Stimulated activated CD4-positive, alpha-beta T cell treated with anti-CD3 and anti-CD28 coated beads, Interleukin-2, amount 100 ng/mL, for 4 hours (primary cell): ENCODE results near the gene NIPBL.
"Not testable (repeated sequence)": the region's sequence is repeated elsewhere in the genome, so short reads cannot be mapped to it uniquely, and the experiment has no call there.

ENCODE experiments used
- DNase-seq: peaks from one replicate; pipeline ENCODE4 v3.0.0-alpha.2; 2020; ENCODE audit warnings: low read depth

The NIPBL gene, protein sequence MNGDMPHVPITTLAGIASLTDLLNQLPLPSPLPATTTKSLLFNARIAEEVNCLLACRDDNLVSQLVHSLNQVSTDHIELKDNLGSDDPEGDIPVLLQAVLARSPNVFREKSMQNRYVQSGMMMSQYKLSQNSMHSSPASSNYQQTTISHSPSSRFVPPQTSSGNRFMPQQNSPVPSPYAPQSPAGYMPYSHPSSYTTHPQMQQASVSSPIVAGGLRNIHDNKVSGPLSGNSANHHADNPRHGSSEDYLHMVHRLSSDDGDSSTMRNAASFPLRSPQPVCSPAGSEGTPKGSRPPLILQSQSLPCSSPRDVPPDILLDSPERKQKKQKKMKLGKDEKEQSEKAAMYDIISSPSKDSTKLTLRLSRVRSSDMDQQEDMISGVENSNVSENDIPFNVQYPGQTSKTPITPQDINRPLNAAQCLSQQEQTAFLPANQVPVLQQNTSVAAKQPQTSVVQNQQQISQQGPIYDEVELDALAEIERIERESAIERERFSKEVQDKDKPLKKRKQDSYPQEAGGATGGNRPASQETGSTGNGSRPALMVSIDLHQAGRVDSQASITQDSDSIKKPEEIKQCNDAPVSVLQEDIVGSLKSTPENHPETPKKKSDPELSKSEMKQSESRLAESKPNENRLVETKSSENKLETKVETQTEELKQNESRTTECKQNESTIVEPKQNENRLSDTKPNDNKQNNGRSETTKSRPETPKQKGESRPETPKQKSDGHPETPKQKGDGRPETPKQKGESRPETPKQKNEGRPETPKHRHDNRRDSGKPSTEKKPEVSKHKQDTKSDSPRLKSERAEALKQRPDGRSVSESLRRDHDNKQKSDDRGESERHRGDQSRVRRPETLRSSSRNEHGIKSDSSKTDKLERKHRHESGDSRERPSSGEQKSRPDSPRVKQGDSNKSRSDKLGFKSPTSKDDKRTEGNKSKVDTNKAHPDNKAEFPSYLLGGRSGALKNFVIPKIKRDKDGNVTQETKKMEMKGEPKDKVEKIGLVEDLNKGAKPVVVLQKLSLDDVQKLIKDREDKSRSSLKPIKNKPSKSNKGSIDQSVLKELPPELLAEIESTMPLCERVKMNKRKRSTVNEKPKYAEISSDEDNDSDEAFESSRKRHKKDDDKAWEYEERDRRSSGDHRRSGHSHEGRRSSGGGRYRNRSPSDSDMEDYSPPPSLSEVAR (N-terminal part only)

DNA sequence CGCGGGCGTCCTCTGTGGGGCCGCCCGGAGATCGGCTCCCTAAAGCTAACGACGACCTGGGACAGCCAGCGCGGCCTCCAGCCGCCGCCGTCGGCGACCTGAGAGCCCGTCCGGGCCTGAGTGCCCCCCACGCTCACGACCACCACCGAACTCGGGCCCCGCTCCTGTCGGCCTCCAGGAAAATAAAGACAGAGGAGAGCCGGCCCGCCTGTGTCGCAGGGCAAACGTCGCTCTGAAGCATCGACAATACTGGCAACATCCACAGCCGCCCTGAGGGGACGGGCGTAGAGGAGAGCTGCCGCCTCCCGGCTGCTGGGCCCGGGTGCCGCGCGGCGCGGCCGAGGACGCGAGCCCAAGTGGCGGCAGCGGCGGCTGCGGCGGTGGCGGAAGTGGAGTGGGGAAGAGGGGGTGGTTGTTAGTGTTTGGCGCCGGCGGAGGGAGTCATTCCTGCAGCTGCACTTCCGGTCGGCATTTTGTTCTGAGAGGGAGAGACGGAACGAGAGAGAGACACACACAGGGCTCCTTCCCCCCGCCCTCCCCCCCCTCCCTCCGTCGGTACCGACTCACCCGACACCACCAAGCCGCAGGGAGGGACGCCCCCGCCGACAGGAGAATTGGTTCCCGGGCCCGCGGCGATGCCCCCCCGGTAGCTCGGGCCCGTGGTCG is at the start of gene NIPBL:
NIPBL (plus strand) TSS at position 471 of the 666 bp plus-strand sequence. CDS start 76,928 bp downstream, outside the sequence.
- DNase-seq = peak; percentile 85

DNA sequence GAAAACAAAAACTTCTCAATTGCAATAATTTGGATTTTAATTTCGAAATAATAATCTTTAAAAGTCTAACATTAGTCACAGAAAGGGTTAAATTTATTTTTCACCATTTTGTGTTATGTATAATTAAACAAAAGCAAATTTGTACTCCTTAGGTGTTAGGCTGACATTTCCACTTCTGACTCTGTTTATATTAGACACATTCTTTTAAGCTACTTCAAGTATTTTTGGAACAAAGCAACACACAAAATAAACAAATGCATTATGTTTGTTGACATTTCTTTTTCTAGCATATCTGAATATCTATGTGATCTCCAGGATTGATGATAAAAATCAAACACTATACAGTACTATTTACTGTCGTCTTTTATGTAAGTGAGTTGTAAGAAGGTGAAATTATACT is 44.3 kb upstream of the NIPBL start:
- no peak for DNase-seq

DNA sequence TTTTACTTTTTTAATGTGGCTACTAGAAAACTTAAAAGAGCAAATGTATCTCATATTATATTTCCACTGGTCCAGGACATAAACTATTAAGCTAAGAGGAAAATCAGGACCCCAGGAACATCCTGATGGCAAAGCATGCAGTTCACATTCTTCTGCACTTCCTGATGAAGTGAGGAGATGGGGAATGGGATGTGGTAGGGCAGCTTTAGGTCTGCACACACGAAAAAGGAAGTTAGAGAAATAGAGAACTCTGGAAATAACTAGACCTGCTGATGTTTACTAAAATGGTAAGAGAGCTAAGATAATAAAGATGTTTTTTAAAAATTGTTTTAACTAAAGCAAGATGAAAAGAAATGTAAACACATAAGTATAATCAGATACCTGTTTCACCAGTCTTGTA is 39.7 kb upstream of the NIPBL start:
- DNase-seq = no peak

DNA sequence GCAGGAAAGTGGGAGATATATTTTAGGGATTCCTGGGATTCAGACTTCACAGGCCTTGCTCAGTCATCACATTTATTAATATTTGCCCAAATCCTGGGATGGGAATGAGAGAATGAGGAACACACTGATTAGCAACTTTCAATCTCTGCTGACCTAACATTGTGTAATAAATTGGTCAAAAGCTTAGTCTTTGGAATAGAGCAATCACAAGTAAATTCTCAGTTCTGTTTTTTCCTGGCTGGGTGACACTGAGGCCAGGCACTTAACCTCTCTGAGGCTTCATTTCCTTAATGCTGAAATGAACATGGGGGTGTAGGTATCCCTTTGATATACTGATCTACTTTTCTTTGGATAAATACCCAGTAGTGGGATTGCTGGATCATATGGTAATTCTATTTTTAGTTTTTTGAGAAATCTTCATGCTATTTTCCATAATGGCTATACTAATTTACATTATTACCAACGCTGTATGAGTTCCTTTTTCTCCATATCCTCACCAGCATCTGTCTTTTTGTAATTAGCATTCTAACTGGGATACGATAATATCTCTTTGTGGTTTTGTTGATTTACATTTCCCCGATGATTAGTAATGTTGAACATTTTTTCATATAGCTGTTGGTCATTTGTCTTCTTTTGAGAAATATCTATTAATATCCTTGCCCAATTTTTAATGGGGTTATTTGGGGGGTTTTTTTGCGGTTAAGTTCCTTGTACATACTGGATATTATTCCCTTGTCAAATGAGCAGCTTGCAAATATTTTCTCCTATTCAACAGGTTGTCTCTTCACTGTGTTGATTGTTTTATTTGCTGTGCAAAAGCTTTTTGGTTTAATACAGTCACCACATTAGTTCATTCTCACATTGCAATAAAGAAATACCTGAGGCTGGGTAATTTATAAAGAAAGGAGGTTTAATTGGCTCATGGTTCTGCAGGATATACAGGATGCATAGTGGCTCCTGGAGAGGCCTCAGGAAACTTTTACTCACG is 36.8 kb upstream of the NIPBL start:
- no peak for DNase-seq

DNA sequence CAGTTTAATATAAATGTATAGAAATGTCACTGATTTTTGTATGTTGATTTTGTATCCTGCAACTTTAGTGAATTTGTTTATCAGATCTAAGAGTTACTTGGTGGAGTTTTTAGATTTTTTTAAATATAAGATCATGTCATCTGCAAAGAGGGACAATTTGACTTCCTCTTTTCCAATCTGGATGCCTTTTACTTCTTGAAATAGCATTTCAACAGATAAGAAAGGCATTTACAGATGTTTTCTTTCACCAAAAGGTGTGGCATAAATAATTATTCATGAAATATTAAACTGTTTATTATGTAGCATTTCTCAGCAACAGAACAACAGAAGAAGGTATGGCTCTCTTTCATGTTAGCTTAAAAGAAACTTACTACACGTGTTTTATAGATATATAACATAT is 34.9 kb upstream of the NIPBL start:
- DNase-seq = no peak

DNA sequence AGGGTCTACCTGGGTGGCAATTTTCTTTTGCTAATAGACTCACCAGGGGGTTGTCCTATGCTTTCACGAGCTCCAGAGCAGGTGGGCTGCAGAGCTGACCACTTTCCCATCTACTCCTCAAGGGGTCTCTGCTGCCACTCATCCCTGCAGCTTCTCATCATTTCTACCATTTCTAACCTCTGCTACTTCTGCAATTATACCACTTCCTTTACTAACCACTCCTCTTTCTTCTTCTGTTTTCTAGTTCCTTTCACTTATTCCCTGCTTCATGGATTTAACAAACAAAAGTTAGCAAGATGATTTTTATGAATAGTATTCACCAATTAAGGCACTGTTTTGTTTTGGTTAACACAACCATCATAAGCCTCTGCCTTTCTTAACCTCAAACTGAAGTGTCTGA is 34.5 kb upstream of the NIPBL start:
- DNase-seq = no peak

DNA sequence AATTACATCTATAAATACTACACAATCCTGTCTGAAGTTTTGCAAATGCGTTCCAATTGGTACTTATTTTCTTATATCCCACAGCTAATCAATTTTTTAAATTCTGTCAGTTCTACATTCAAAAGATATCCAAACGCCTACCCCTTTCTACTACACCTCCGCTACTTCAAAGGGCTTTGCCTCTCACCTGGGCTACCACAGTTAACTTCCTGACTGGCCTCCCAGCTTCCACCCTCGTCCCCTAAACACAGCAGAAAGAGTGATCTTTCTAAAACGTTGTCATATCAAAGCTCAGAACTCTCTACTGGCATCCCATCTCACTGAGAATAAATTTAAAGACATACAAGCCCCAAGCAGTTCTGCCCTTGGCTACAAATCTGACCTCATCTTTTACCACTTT is 32.3 kb upstream of the NIPBL start:
- DNase-seq = no peak

DNA sequence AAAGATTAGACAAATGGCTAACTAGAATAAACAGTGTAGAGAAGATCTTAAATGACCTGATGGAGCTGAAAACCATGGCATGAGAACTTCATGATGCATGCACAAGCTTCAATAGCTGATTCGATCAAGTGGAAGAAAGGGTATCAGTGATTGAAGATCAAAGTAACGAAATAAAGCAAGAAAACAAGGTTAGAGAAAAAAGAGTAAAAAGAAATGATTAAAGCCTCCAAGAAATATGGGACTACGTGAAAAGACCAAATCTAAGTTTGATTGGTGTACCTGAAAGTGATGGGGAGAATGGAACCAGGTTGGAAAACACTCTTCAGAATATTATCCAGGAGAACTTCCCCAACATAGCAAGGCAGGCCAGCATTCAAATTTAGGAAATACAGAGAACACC is 28.0 kb upstream of the NIPBL start:
- not testable (repeated sequence) for DNase-seq

DNA sequence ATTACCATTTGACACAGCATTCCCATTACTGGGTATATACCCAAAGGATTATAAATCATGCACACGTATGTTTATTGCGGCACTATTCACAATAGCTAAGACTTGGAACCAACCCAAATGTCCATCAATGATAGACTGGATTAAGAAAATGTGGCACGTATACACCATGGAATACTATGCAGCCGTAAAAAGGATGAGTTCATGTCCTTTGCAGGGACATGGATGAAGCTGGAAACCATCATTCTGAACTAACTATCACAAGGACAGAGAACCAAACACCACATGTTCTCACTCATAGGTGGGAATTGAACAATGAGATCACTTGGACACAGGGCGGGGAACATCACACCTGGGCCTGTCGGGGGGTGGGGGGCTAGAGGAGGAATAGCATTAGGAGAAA is 23.7 kb upstream of the NIPBL start:
- DNase-seq = not testable (repeated sequence)

DNA sequence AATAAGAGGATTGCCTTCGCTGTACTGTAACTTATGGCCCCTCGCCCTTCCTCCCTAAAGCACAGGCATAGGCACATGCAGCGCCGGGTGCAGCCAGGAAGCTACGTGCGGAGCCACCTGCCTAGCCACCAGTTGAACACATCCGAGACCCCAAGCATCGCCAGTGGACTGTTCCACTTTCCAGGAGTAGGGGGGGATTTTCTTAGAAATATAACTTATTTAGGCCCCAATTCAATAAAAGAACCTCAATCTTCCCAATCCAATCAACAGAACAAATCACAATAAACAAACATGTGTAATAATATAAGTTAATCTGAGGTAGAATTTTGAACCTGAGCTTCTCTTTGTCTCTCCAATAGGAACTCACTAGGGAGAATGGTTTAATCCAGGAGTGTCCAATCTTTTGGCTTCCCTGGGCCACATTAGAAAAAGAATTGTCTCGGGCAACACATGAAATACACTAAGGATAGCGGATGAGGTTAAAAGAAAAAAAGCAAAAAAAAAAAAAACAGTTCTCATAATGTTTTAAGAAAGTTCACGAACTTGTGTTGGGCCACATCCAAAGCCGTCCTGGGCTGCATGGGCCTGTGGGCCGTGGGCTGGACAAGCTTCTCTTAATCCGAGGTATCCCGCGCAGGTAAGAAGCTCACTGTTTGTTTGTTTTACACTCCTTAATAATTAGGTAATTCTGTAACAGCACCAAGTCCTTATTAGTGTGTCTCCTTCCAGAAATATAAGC is 22.0 kb upstream of the NIPBL start:
- DNase-seq = no peak

DNA sequence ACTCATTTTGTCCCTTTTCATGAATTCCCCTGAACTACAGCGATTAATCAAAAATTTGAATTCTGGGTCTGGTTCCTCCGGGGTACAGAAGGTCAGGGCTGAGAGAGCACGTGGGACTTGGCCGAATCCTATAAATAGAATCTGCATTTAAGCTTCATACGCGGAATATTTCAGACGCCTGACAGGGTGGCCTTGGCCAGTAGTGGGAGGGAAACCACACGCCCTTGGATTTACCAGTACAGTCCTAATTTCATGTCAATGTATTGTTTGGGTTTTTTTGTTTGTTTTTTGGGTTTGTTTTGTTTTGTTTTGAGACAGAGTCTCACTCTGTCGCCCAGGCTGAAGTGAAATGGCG is 21.5 kb upstream of the NIPBL start:
- DNase-seq = no peak

DNA sequence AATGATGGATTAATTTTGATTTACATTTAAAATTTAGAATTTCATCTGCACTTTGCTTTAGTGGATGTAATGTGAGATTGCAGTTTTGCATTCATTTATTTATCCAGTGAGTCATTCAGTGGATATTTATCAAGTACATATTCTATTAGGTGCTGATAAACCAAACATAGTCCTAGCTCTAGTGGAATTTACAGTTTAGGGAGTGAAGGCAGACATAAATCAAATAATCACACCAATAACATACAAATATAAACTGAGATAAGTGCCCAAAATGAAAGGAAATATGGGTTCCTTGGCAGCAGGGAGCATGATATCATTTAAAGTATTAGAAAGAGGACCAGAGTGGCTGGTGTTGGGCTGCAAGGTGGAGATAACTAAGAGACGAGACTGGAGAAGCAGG is 14.7 kb upstream of the NIPBL start:
- no peak for DNase-seq

DNA sequence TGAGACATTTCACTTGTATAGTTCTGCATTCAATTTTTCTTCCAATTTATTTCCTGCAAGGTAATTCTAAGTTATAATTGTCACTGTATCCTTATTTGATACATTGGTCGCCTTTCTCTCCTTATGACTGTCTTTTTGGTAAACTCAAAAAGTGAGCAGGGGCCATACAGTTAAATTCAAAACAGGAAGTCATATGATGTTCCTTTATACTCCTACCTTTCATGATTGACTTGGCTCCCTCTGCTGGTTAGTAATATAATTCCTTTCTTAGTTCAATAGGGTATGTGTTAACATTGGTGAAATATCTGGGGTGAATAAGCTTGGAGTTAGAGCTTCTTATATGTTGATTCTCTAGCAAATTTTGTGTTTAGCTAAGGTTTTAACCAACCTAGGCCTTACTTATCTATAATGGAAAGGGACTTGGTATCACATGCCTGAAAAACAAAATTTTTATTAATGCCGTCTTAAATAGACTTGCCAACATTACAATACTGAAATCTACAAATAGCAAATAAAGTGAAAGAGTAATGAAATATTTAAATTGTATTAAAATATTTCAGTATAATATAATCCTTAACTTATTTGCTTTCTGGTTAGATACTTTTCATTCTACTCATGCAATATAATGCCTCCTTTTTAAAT is 6.0 kb upstream of the NIPBL start:
- DNase-seq = no peak

DNA sequence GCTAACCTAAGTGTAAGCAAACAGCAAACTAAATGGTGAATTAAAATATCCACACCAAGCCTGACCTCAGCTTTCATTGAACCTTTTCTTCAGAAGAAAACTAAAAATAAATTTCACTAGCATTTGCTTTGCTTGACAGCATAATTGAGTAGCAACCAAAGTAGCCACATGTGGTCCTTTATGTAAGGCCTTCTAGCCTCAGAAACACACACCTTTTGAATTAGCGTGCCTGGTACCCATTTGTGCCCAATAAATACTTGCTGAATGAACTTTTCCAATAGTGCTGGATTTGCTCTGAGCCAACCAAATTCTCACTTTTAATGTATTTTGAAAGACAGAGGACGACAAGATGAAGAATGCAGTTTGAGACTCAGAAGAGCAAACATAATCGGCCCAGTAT is 2.1 kb upstream of the NIPBL start:
- no peak for DNase-seq

DNA sequence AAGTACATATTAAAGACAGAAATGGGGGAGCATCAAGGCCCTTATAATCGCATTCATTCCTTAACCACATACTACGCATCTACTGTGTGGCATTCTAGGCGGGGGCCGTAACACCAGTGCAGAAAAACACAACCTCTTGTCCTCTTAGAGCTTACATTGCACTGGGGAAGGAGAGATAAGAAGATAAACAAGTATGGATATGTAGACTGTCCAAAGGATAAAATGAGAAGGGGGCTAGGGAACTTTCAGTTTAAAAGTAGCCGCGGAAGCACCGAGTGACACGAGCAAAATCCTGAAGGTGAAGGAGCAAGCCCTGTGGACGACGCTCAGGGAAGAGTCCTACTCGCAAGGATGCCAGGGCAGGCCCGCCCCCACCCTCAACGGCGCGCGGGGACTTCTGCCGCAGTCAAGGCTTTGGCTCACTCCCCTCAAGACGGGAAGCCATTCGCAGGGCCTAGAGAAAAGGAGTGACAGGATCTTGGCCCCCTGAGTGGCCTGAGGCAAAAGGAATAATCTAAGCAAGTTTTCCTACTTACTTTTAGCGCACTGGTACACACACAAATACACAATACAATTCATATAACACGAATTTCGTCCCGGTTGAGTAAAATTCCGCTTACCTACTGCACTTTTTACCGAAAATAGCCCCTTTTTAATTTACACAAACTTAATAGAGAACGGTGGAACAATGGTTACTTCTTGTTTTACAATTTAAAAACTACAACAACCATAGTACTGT is 1.3 kb upstream of the NIPBL start:
- DNase-seq = no peak

DNA sequence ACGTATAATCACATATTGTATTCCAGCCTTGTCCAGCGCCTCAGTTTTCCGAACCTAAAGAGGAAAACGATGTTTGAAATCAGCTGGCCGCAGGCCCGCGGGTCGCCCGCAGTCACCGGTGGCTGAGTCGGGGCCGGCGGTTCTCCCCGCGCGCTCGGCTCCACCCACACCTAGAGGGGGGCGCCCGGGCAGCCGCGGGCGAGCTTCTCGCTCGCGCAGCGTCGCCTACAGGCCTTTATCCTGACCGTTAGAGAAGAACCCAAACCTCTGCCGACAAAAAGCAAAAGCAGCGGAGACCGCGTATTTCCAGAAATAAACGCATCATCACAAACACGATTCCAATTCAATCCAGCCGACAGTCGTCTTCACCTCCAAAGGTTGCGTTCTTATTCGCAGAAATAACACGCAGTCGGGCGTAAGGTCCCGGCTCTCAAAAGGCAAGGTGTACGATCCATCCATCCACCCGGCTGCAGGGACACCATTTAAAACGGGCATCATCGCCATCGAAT is 725 bp upstream of the NIPBL start:
- peak; percentile 60 for DNase-seq

DNA sequence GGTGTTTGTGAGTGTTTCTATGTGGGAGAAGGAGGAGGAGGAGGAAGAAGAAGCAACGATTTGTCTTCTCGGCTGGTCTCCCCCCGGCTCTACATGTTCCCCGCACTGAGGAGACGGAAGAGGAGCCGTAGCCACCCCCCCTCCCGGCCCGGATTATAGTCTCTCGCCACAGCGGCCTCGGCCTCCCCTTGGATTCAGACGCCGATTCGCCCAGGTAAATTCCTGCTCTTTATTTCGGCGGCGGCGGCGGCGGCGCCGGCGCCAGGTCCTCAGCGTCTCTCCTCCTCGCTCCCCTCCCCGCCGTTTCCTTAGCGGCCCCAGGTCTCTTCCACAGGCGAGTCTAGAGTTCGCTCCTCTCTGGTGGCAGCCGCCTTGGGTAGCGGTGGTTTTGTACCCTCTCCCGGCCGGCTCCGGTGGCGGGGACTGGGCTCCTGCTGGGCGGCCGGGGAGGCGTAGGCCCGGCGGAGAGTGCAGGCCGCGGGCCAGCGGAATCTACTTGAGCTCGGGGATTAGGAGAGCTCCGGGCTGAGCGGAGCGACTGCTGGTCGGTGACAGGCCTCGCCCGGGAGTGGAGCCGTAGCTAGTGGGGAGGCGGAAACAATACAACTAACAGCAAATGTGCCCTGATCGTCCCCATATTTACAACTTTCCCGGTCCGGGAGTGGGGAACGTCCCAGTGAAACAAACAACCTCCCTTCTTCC is 547 bp downstream of the NIPBL start:
- peak; percentile 36 for DNase-seq
